D341Med (cell line): ENCODE results near the gene SKP1.

Experiments used
- DNase-seq: peaks from one replicate; pipeline ENCODE4 v3.0.0; 2012; ENCODE audit warnings: low spot score

Gene SKP1

DNA sequence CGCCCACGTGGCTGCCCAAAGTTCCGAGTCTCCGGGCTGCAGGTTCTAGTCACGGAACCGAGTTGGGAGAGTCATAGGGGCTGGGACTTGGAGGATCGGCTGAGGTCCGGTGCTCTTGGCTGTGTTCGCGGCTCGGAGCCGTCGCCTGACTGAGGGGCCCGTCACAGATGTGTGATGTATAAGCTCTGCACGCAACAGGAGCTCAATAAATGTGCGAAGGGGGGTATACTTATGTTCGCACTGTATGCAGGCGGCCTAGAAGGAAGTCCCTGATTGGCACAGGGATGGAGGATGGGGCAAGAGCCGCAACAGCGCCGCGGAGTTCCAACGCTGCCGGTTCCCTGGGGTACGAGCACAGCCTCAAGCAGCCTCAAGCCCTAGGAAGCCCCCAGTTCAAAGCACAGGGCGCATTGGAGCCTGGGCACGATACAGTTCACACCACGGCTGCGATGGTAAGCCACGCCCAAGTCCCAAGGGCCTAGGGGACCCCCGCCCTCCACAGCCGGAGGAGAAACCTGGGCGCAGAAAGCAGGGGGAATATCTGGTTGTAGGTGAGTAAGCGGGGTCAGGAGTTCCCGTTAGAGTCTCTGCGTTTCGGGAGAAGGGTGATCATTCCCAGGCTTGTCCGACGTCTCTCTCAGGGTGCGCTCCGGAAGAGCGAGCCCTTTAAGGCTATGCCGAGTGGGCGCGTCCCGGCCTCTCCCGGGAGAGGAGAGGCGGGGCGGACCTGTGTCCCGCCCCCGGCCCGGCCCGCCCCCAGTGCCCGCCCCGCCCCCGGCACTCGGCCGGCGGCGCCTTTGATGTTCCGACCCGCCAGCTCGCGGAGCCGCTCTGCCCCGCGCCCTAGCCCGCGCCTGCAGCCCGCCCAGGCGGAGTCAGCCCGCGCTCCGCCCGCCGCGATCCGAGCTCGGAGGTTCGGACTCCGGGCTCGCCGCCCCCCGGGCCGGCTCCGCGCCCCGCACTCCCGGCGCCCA lies 62.6 kb downstream of the SKP1 start, which contains the start of gene TCF7:
Gene TCF7 (plus strand): TSS at position 780 of the 974 bp plus-strand sequence. CDS start 226 bp downstream, outside the sequence.
- peak; percentile 96 for DNase-seq

- DNase-seq: no peak
Observed at GRCh38 chr5:134113363-134113889, 63.3 kb downstream of the SKP1 start.

DNA sequence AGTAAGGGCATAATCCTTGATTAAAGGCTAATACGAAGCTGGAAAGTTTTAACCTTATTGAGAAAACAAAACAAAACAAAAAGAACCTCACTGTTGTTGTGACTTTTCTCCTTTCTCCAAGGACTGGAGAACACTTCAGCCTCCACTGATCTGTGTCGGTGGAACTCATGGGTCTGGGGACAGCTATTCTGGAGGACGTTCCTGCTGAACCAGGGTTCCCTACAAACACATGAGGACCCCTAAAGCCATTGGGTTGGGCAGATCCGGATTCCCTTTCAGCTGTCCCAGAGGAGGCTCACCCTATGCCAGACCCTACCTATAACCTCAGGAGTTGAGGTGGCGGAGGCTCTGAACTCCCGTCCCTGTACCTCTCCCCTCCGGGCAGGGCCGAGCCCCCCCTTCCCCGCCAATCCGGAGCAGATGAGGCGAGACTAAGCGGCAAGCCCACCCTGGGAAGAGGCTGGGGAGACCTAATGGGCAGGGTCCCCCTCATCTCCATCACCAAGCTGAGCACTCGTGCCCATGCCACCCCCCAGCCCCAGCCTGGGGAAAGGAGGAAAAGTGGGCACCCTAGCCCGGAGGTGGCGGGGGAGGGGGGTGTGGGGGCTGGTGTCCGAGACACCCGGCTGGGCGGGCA lies 63.9 kb downstream of the SKP1 start:
- no peak for DNase-seq

- DNase-seq: no peak
Observed at GRCh38 chr5:134111741-134112647, 64.8 kb downstream of the SKP1 start.

DNA sequence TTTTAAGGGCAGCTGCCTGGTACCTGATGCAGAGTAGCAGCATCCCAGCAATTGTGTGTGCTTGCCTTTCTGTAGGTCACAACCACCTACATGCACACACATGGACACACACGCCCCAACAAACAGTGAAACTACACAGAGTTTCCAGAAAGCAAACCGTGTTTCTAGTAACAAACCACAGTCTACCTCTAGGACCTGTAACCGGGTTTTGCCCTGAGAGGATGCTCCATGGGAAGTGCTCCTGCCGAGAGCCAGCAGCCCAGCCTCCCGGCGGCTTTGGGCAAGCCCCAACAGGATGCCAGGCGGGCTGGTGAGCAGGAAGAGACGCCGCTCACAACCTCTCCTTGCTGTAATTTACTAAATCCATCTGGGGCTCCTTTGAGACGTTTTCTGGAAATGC lies 66.4 kb downstream of the SKP1 start:
- DNase-seq: no peak

- no peak for DNase-seq
Observed at GRCh38 chr5:134107779-134108178, 69.0 kb downstream of the SKP1 start.

- DNase-seq: no peak
Observed at GRCh38 chr5:134106991-134107701, 69.6 kb downstream of the SKP1 start.

GRCh38 chr5:134103998-134104654 lies 72.6 kb downstream of the SKP1 start:
- DNase-seq: no peak

DNA sequence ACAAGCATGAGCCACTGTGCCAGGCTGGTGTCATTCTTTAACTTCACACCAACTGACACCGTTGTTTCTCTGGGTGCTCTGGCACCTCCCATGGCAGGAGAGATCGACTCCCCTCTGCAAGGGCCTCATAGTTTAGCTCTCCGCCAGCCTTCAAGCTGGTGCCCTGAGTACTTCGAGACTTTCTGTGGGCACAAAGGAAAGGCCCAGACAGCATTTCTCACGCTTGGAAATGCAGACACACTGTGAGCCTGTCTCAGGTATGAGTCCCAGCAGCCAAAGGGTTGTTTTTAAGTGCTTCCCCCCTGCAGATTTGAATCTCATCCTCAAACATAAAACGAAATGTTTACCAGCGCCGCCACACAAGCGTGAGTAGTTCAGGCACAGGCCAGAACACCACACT lies 73.4 kb downstream of the SKP1 start:
- no peak for DNase-seq

- peak; percentile 89 for DNase-seq
Observed at GRCh38 chr5:134101686-134102439, 74.9 kb downstream of the SKP1 start.

GRCh38 chr5:134100283-134101091 lies 76.3 kb downstream of the SKP1 start:
- DNase-seq: no peak

DNA sequence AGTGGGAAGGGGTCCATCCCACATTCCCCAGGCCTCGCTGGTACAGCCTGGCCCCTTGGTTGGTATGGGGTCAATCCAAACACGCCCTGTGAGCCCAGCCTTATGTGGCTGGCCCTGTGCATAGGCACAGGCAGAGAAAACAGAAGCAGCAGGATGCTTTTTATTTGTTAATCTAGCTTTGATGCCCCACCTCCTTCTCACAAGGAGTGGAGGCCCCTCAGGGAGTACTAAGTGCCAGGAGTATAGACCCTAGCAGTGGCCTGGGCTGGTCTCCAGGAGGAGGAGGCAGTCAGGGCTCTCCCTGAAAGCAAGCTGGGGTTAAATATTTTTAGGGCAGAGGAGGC lies 76.8 kb downstream of the SKP1 start:
- DNase-seq: no peak

DNA sequence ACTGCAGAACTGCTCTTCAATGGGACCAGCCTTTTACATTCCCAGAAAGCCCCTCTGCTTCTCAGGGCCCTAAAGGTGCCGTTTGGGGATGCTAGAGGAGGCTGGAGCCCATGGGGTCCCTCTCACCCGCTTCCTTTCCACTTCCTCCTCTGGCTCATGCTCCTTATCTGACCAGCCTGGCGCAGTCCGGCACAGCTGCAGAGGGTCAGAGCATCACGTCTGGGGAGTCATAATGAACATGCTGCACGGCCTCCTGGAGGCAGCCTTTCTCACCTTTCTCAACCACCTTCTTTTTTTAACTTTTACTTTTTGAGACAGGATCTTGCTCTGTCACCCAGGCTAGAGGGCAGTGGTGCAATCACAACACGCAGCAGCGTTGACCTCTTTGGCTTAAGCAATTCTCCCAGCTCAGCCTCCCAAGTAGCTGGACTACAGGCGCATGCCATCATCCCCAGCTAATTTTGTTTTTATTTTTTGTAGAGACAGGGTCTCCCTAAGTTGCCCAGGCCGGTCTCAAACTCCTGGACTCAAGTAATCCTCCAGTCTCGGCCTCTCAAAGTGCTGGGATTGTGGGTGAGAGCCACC lies 77.4 kb downstream of the SKP1 start:
- DNase-seq: no peak
